Measurements from ENCODE around the gene CBLIF. TPM values are rescaled to one million over a fixed set of nuclear protein-coding genes. Genes with fewer than 3 reads are reported as not detected.
A peak's percentile ranks its signal among the peaks of the same experiment; 100 is the strongest.

CBLIF gene
- polyA plus RNA-seq = not detected in 3 replicates
- not detected for polyA plus RNA-seq (2011; ENCODE audit: low read depth)
- polyA plus RNA-seq (2011; cell fraction: cytosol; rRNA removed) = not detected in 2 replicates
- not detected in 2 replicates for polyA plus RNA-seq (2011; cell fraction: nucleus; rRNA removed)
- not detected in 2 replicates for polyA plus RNA-seq (2012; ENCODE audit: low replicate concordance)
- not detected in 3 replicates for polyA minus RNA-seq
- not detected for polyA minus RNA-seq (2011; cell fraction: cytosol; rRNA and poly(A)+ RNA removed)
- polyA minus RNA-seq (2011; cell fraction: nucleus; rRNA and poly(A)+ RNA removed) = not detected in 2 replicates

- Histone ChIP-seq H3K4me1 (ENCODE audit: control insufficient read depth, extremely low read depth, insufficient read depth, low read length) (no peaks in the 10 kb centered on the region), H3K4me3 (ENCODE audit: control insufficient read depth in 2 of 3, extremely low read depth in 1 of 3, insufficient read depth in 2 of 3, low read depth in 1 of 3, low read length in 3 of 3) (no peak within 1 kb of the TSS), H3K79me2 (ENCODE audit: control insufficient read depth, insufficient read depth, low read length) (no peaks in the 10 kb centered on the region), H3K9me3 (ENCODE audit: control insufficient read depth, low read depth, low read length) (no peaks in the 10 kb centered on the region), H2AFZ (ENCODE audit: control insufficient read depth, low read length) (no peak within 1 kb of the TSS), H4K20me1 (ENCODE audit: control insufficient read depth, extremely low read depth, insufficient read depth, low read length) (no peaks in the 10 kb centered on the region), H3K27me3 (ENCODE audit: control insufficient read depth, extremely low read depth, insufficient read depth, low read length) (no peaks in the 10 kb centered on the region), H3K9ac (ENCODE audit: control insufficient read depth, extremely low read depth, insufficient read depth, low read length) (no peak within 1 kb of the TSS), H3K36me3 (ENCODE audit: control insufficient read depth in 2 of 2, extremely low read depth in 1 of 2, insufficient read depth in 2 of 2, low read length in 2 of 2) (no peaks in the 10 kb centered on the region), H3K27ac (ENCODE audit: control insufficient read depth, insufficient read depth, low read length) (no peak within 1 kb of the TSS), H3K9me1 (ENCODE audit: control insufficient read depth, extremely low read depth, insufficient read depth, low read length) (no peaks in the 10 kb centered on the region), H3K4me2 (ENCODE audit: control insufficient read depth, extremely low read depth, insufficient read depth, low read depth, low read length) (no peak within 1 kb of the TSS)
- dilution Hi-C loops (cut with MboI; ENCODE audit: extremely low pct_ligation_motif_present, low sequenced_read_pairs) = no loop called here
- DNase-seq (ENCODE audit: low read depth, low spot score) (no peak), FAIRE-seq (no peak)
- TF ChIP-seq CTCF (optimal IDR thresholded peaks at IDR 0.05 in 1 of 3, IDR thresholded peaks at IDR 0.05 in 1 of 3, conservative IDR thresholded peaks at IDR 0.05 in 1 of 3; ENCODE audit: extremely low read depth in 1 of 3, insufficient read depth in 2 of 3, low read length in 3 of 3) (no peak), EZH2 (IDR thresholded peaks at IDR 0.05; ENCODE audit: low read length) (no peak)
These were observed at the start of gene CBLIF for GRCh38 chr11:59845399-59845798. Gene CBLIF, minus strand, starts transcription at chr11:59845499. Its CDS starts 46 bp downstream, at chr11:59845453.

GRCh38 chr11:59894616-59895015 lies 49.3 kb upstream of the CBLIF start:
- Histone ChIP-seq H3K27ac (ENCODE audit: control insufficient read depth, insufficient read depth, low read length) (no peak overlapping the region), H3K4me3 (ENCODE audit: control insufficient read depth in 2 of 3, extremely low read depth in 1 of 3, insufficient read depth in 2 of 3, low read depth in 1 of 3, low read length in 3 of 3) (no peak overlapping the region), H3K9me3 (ENCODE audit: control insufficient read depth, low read depth, low read length) (no peaks in the 10 kb centered on the region), H3K36me3 (ENCODE audit: control insufficient read depth in 2 of 2, extremely low read depth in 1 of 2, insufficient read depth in 2 of 2, low read length in 2 of 2) (no peaks in the 10 kb centered on the region), H2AFZ (ENCODE audit: control insufficient read depth, low read length) (no peak overlapping the region), H3K9ac (ENCODE audit: control insufficient read depth, extremely low read depth, insufficient read depth, low read length) (no peak overlapping the region), H3K9me1 (ENCODE audit: control insufficient read depth, extremely low read depth, insufficient read depth, low read length) (no peaks in the 10 kb centered on the region), H3K27me3 (ENCODE audit: control insufficient read depth, extremely low read depth, insufficient read depth, low read length) (no peaks in the 10 kb centered on the region), H3K4me2 (ENCODE audit: control insufficient read depth, extremely low read depth, insufficient read depth, low read depth, low read length) (peak overlapping the region; percentile 12), H4K20me1 (ENCODE audit: control insufficient read depth, extremely low read depth, insufficient read depth, low read length) (no peaks in the 10 kb centered on the region), H3K79me2 (ENCODE audit: control insufficient read depth, insufficient read depth, low read length) (no peaks in the 10 kb centered on the region), H3K4me1 (ENCODE audit: control insufficient read depth, extremely low read depth, insufficient read depth, low read length) (peaks cover 9% of the 10 kb centered on the region)
- TF ChIP-seq EZH2 (IDR thresholded peaks at IDR 0.05; ENCODE audit: low read length) = no peak
- no peak for TF ChIP-seq CTCF (optimal IDR thresholded peaks at IDR 0.05 in 1 of 3, IDR thresholded peaks at IDR 0.05 in 1 of 3, conservative IDR thresholded peaks at IDR 0.05 in 1 of 3; ENCODE audit: extremely low read depth in 1 of 3, insufficient read depth in 2 of 3, low read length in 3 of 3)
- no peak for DNase-seq (ENCODE audit: low read depth, low spot score)
- FAIRE-seq = peak; percentile 41
- dilution Hi-C loops (cut with MboI; ENCODE audit: extremely low pct_ligation_motif_present, low sequenced_read_pairs) = no loop called here

All from keratinocyte (primary cell).